ENCODE measurements around the gene FERMT3.

GRCh38 chr11:64248578-64248977, 42.1 kb downstream of the FERMT3 start:
- no peak for TF ChIP-seq POLR2AphosphoS5 (IDR thresholded peaks at IDR 0.05)
- no peak for TF ChIP-seq POLR2A (IDR thresholded peaks at IDR 0.05)
- no peak for TF ChIP-seq CTCF (IDR thresholded peaks at IDR 0.05)
